A549 (cell line): ENCODE data around the gene GOLGA6A. TPM values are rescaled to one million over a fixed set of nuclear protein-coding genes. Genes with fewer than 3 reads are reported as not detected.

Experiments used
- ATAC-seq, 2 experiments: fragments of 200-7000 bp in 1 of 2; fragments of >200 bp in 1 of 2; cut with Nextera tagmentation in 1 of 2; cut with Tn5 transposase in 1 of 2; 3 replicates each; pipeline versions ENCODE4 v1.8.0 to v1.9.1; 2018 to 2020; ENCODE audit warnings: mild to moderate bottlenecking in 1 of 2, moderate library complexity in 1 of 2
- CTCF ChIA-PET: fragments of 300-600 bp; sonication (Branson Sonifier 250); formaldehyde crosslinking; extraction: SDS; loops from one replicate; lab custom pipeline; 2021; ENCODE audit warnings: antibody characterized with exemption, inconsistent platforms; lab: Yijun Ruan, JAX
- POLR2A ChIA-PET: fragments of 350-600 bp; formaldehyde crosslinking; extraction: SDS; loops from one replicate; lab custom pipeline; 2021; ENCODE audit warnings: antibody characterized with exemption, inconsistent platforms; lab: Yijun Ruan, JAX
- DNase-seq, 2 experiments: peaks; one replicate each; pipeline versions ENCODE4 v3.0.0 to v3.0.0-alpha.2; 2011 to 2016; ENCODE audit warnings: low read depth in 1 of 2, low spot score in 1 of 2
- FAIRE-seq: peaks from 2 replicates; lab custom pipeline; 2011; peaks lifted over from hg19 to GRCh38; lab: Jason Lieb, UNC
- H3K27ac ChIP-seq, 2 experiments: fragments of >200 bp; sonication (Bioruptor Twin); formaldehyde crosslinking; 3 replicates each; pipeline ENCODE4 v1.5.1; 2016 to 2017
- H3K4me1 ChIP-seq: fragments of >200 bp; sonication (Bioruptor Twin); formaldehyde crosslinking; 3 replicates; pipeline ENCODE4 v1.6.1; 2016
- H3K4me2 ChIP-seq: fragments of >200 bp; sonication (Bioruptor Twin); formaldehyde crosslinking; 3 replicates; pipeline ENCODE4 v1.6.1; 2016
- H3K4me3 ChIP-seq: fragments of >200 bp; sonication (Bioruptor Twin); formaldehyde crosslinking; 3 replicates; pipeline ENCODE4 v1.5.1; 2016
- H3K9me3 ChIP-seq: fragments of >200 bp; sonication (Bioruptor Twin); formaldehyde crosslinking; 3 replicates; pipeline ENCODE4 v1.6.1; 2016
- BCL3 ChIP-seq: fragments of >200 bp; sonication (Bioruptor Twin); formaldehyde crosslinking; IDR thresholded peaks from 3 replicates; pipeline ENCODE4 v1.6.1; 2016
- BHLHE40 ChIP-seq: IDR thresholded peaks from 2 replicates; pipeline ENCODE4 v1.6.1; 2012; ENCODE audit warnings: low read depth, low read length, inconsistent platforms
- CBX2 ChIP-seq: fragments of 200-600 bp; sonication (generic); IDR thresholded peaks from 2 replicates; pipeline ENCODE4 v1.6.1; 2016; ENCODE audit warnings: low read depth, mild to moderate bottlenecking, borderline replicate concordance
- CBX8 ChIP-seq: fragments of 200-600 bp; sonication (generic); IDR thresholded peaks from 2 replicates; pipeline ENCODE4 v1.6.1; 2016
- CHD4 ChIP-seq: fragments of 200-600 bp; sonication (generic); IDR thresholded peaks from 2 replicates; pipeline ENCODE4 v1.6.1; 2016; ENCODE audit warnings: antibody characterized with exemption, mild to moderate bottlenecking, borderline replicate concordance
- CTCF ChIP-seq: fragments of >200 bp; sonication (Bioruptor Twin); formaldehyde crosslinking; IDR thresholded peaks from 3 replicates; pipeline ENCODE4 v1.5.1; 2016
- ESRRA ChIP-seq: fragments of 150-350 bp; IDR thresholded peaks from 2 replicates; pipeline ENCODE4 v1.6.1; 2014; ENCODE audit warnings: mild to moderate bottlenecking, low read length, borderline replicate concordance
- FOSL2 ChIP-seq, 2 experiments: fragments of 450-650 bp in 1 of 2; fragments of >200 bp in 1 of 2; sonication (Bioruptor Twin) in 1 of 2; formaldehyde crosslinking; IDR thresholded peaks; 2 replicates each; pipeline versions ENCODE4 v1.5.0 to v1.6.1; 2016 to 2020; ENCODE audit warnings: mild to moderate bottlenecking in 1 of 2, moderate library complexity in 1 of 2
- FOXS1 ChIP-seq: fragments of 250-450 bp; sonication (Bioruptor Pico); IDR thresholded peaks from 2 replicates; pipeline ENCODE4 v1.5.0; 2020; ENCODE audit warnings: mild to moderate bottlenecking, moderate library complexity
- HOXB13 ChIP-seq: fragments of 250-450 bp; sonication (Bioruptor Pico); IDR thresholded peaks from 2 replicates; pipeline ENCODE4 v1.5.0; 2020; ENCODE audit warnings: low read depth, mild to moderate bottlenecking, moderate library complexity
- JUN ChIP-seq, 2 experiments: fragments of >200 bp; sonication (Bioruptor Twin); formaldehyde crosslinking; IDR thresholded peaks; 2 replicates in 1 of 2; 3 replicates in 1 of 2; pipeline ENCODE4 v1.6.1; 2016 to 2017
- JUNB ChIP-seq: fragments of >200 bp; sonication (Bioruptor Twin); formaldehyde crosslinking; IDR thresholded peaks from 2 replicates; pipeline ENCODE4 v1.6.1; 2016
- MAFK ChIP-seq: fragments of 450-650 bp; IDR thresholded peaks from 2 replicates; pipeline ENCODE4 v1.6.1; 2014; ENCODE audit not compliant: partially characterized antibody
- MAX ChIP-seq: IDR thresholded peaks from 2 replicates; pipeline ENCODE4 v1.6.1; 2012
- MAZ ChIP-seq: fragments of 150-350 bp; IDR thresholded peaks from 2 replicates; pipeline ENCODE4 v1.6.1; 2014; ENCODE audit warnings: antibody characterized with exemption, low read depth, low read length, borderline replicate concordance
- NFE2L2 ChIP-seq: fragments of 150-350 bp; conservative IDR thresholded peaks from 2 replicates; pipeline ENCODE4 v1.6.1; 2014; ENCODE audit warnings: low read length
- NPAS2 ChIP-seq: fragments of 250-450 bp; sonication (Bioruptor Pico); IDR thresholded peaks from 2 replicates; pipeline ENCODE4 v1.8.0; 2022; ENCODE audit warnings: mild to moderate bottlenecking, moderate library complexity, borderline replicate concordance
- PHF8 ChIP-seq: fragments of 200-600 bp; sonication (generic); IDR thresholded peaks from 2 replicates; pipeline ENCODE4 v1.6.1; 2016; ENCODE audit warnings: low read depth, mild to moderate bottlenecking, antibody characterized with exemption, moderate library complexity, borderline replicate concordance
- POLR2A ChIP-seq: IDR thresholded peaks from 2 replicates; pipeline ENCODE4 v1.6.1; 2012; ENCODE audit warnings: mild to moderate bottlenecking, low read length
- RARB ChIP-seq: fragments of 250-450 bp; sonication (Bioruptor Pico); IDR thresholded peaks from 2 replicates; pipeline ENCODE4 v1.8.0; 2021; ENCODE audit warnings: mild to moderate bottlenecking, moderate library complexity
- RCOR1 ChIP-seq: fragments of 150-350 bp; IDR thresholded peaks from 2 replicates; pipeline ENCODE4 v1.6.1; 2014; ENCODE audit warnings: antibody characterized with exemption, low read length, low read depth
- RNF2 ChIP-seq: fragments of 200-600 bp; sonication (generic); IDR thresholded peaks from 2 replicates; pipeline ENCODE4 v1.6.1; 2016; ENCODE audit warnings: low read depth, mild to moderate bottlenecking, antibody characterized with exemption, moderate library complexity, borderline replicate concordance
- TFCP2L1 ChIP-seq: fragments of 250-450 bp; sonication (Bioruptor Pico); IDR thresholded peaks from 2 replicates; pipeline ENCODE4 v1.5.0; 2021; ENCODE audit warnings: mild to moderate bottlenecking
- ZC3H11A ChIP-seq: fragments of 450-650 bp; IDR thresholded peaks from 2 replicates; pipeline ENCODE4 v1.6.1; 2014; ENCODE audit warnings: antibody characterized with exemption, mild to moderate bottlenecking
- WGBS: methylation state at CpG from one replicate; pipeline ENCODE4 v1.1.6; 2017; ENCODE audit errors: missing lambda C conversion rate; 5-methylcytosine and 5-hydroxymethylcytosine counted together
- polyA plus RNA-seq, 4 experiments: library from polyadenylated mRNA; depleted of rRNA in 3 of 4; stranded (reverse); fragments of >200 nt; fragmentation: RNase III in 1 of 4; extraction: RNeasy Plus Mini Kit Qiagen cat#74134 plus additional on column Dnase treatment in 1 of 4; gene quantifications; 2 replicates in 3 of 4; 3 replicates in 1 of 4; pipeline ENCODE4 v1.2.3, GENCODE V29; 2011 to 2017

Gene GOLGA6A
- polyA plus RNA-seq, 2 of the 4 experiments (the other 2 are of a cell fraction) = 0.03 to 0.05 TPM

- POLR2A ChIA-PET = no interaction called here
- DNase-seq (no peak), FAIRE-seq (no peak), ATAC-seq (no peak)
- no peak for TF ChIP-seq ZC3H11A
- no peak for TF ChIP-seq CHD4
- no peak for TF ChIP-seq BCL3
- no peak for TF ChIP-seq POLR2A
- TF ChIP-seq FOSL2 (IDR thresholded peaks at IDR 0.05) = no peak
- TF ChIP-seq FOSL2 (CRISPR knock-in tag; IDR thresholded peaks at IDR 0.05) = no peak
- no peak for TF ChIP-seq BHLHE40
- TF ChIP-seq HOXB13 (CRISPR knock-in tag) = no peak
- no peak for TF ChIP-seq CBX2
- no peak for TF ChIP-seq CBX8
- TF ChIP-seq TFCP2L1 = no peak
- no peak for TF ChIP-seq JUNB
- TF ChIP-seq ESRRA = no peak
- no peak overlapping the region for H3K27ac ChIP-seq
- WGBS = 83% methylated on average over 10 of the region's 11 CpGs
- peaks cover 7% of the 10 kb centered on the region; the same call in 1 of the 3 replicates for H3K4me1 ChIP-seq
- no peak overlapping the region for H3K4me2 ChIP-seq
- H3K4me3 ChIP-seq = no peak overlapping the region
- CTCF ChIA-PET = interaction anchor here (1.6 to 11.4 kb wide), 4 partner anchors 10 to 73 kb away, joined by 6 to 237 read pairs (median 32); partner anchors contain the start of gene STOML1
- H3K9me3 ChIP-seq = no peaks in the 10 kb centered on the region
Measured at GRCh38 chr15:74042603-74043424, 39.5 kb downstream of the GOLGA6A start.

GRCh38 chr15:74041777-74042435, 40.4 kb downstream of the GOLGA6A start:
- Histone ChIP-seq H3K4me3 (no peak overlapping the region), H3K9me3 (no peaks in the 10 kb centered on the region), H3K4me1 (peaks cover 7% of the 10 kb centered on the region; the same call in 1 of the 3 replicates)
- DNase-seq (no peak), FAIRE-seq (no peak), ATAC-seq (no peak)
- POLR2A ChIA-PET = no interaction called here
- WGBS = 86% methylated on average over 8 of the region's 8 CpGs
- TF ChIP-seq RCOR1 = no peak
- TF ChIP-seq MAFK = no peak
- no peak for TF ChIP-seq CTCF
- no peak for TF ChIP-seq FOXS1 (CRISPR knock-in tag)
- no peak for TF ChIP-seq JUN (IDR thresholded peaks at IDR 0.05)
- TF ChIP-seq MAX = no peak
- TF ChIP-seq ZC3H11A = no peak
- TF ChIP-seq MAZ = no peak
- TF ChIP-seq RNF2 = no peak
- no peak for TF ChIP-seq PHF8
- TF ChIP-seq NFE2L2 = no peak
- TF ChIP-seq CBX2 = no peak
- TF ChIP-seq RARB = no peak
- no peak for TF ChIP-seq NPAS2
- TF ChIP-seq, all 56 proteins: peak for 0
- H3K4me2 ChIP-seq = no peak overlapping the region
- H3K27ac ChIP-seq = no peak overlapping the region
- CTCF ChIA-PET = interaction anchor here (1.4 to 11.4 kb wide), 5 partner anchors 10 to 266 kb away, joined by 3 to 237 read pairs (median 6); partner anchors contain the start of gene STOML1
